Measurements from ENCODE around the gene FNDC3A.

FNDC3A gene

DNA sequence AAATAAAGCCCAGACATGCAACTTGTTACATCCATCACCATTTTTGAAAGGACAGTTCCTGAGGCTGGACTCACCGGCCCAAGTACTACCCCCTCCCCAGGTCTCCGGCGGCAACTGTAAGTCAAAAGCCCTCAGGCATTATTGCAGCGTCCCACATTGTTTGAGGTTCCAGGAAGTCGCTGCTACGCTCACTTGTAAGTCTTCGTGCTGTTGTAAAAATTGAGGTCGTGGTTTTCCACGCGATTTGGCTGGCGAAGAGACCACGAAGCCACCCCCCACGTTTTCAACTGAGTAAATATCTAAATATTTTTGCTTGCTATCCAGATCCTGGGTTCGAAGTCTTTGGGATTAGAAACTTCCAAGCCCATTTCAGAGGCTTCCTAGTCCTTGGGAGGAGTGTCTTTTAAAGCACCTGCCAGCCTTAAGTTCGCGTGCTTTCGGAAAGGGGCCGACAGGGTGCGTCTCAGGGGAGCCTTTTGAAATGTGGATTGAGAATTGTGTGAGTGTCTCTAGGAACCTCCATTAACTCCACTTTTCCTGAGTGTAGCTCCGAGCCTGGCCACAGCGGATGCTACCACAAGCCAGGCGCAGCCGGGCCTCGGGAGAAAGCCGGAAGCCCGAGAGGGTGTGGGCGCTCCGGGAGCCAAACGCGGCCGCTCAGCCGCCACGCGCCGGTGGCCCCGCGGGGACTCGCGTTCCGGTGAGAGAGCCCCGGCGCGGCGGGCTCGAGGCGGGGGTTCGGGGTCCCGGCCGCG, 434 bp upstream of the FNDC3A start:
- Histone ChIP-seq H3K4me2 (peak overlapping the region; percentile 63 to 90 (median 86)), H3K36me3 (peaks cover 0 to 8% (median 5%) of the 10 kb centered on the region in 11 experiments; a peak in 5 of 22 replicates), H3K4me1 (peaks cover 22 to 41% (median 37%) of the 10 kb centered on the region in 10 experiments), H4K20me1 (peaks cover 0 to 37% (median 30%) of the 10 kb centered on the region in 11 experiments; a peak in 13 of 22 replicates), H3K4me3 (peak overlapping the region; percentile 77 to 91 (median 86)), H3K27ac (peak overlapping the region; percentile 96 to 99 (median 98)), H3K27me3 (no peaks in the 10 kb centered on the region), H3K9me3 (replicated peaks in 1 of 11) (peaks cover 34 to 49% (median 43%) of the 10 kb centered on the region in 11 experiments), H3K9ac (peak overlapping the region; percentile 94 to 98 (median 97))
- no peak for TF ChIP-seq Cebpa-rat (IDR thresholded peaks at IDR 0.05)

DNA sequence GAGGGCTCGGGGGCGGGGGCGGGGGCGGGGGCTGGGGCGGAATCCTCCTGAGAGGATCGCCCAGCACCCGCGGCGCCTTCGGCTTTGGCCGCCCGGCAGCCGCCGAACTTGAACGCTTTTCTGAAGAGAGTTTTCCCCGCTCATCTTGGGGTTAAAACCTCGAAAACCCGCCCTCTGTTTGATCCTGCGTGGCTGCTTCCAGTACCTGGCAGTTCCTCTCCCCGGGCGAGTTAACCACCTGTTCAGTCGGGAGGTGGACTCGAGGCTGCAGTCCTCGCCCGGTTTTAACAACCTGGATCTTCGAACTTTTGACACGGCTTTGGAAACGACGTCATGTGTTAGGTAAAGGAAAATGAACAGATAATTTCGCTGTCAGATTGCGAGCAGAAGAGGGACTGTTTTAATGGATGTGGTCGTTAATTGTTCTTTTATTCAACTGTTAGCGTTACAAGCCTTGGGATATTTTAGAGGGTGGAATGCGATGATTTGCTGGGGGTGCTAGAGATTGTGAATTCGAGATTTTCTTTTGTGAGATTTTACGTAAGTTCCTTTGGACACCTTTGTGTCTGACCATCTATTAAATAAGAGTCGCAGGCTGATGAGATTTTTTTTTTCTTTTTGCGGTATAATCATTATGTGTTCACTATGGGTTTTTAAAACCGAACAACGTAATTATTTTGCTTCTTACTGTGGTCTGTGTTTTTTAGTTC, 1.0 kb downstream of the FNDC3A start:
- H3K4me1 ChIP-seq, result peaks cover 27 to 52% (median 47%) of the 10 kb centered on the region in 10 experiments
- H4K20me1 ChIP-seq, result peaks cover 0 to 50% (median 40%) of the 10 kb centered on the region in 11 experiments; a peak in 13 of 22 replicates
- H3K4me2 ChIP-seq, result peak overlapping the region; percentile 68 to 93 (median 85)
- no peaks in the 10 kb centered on the region for H3K27me3 ChIP-seq
- peak overlapping the region; percentile 94 to 98 (median 97) for H3K9ac ChIP-seq
- peak overlapping the region; percentile 77 to 91 (median 86) for H3K4me3 ChIP-seq
- H3K9me3 ChIP-seq (replicated peaks in 1 of 11), result peaks cover 30 to 35% (median 32%) of the 10 kb centered on the region in 11 experiments
- peaks cover 0 to 8% (median 5%) of the 10 kb centered on the region in 11 experiments; a peak in 5 of 22 replicates for H3K36me3 ChIP-seq
- no peak for TF ChIP-seq Cebpa-rat (IDR thresholded peaks at IDR 0.05)
- peak overlapping the region; percentile 96 to 99 (median 98) for H3K27ac ChIP-seq

DNA sequence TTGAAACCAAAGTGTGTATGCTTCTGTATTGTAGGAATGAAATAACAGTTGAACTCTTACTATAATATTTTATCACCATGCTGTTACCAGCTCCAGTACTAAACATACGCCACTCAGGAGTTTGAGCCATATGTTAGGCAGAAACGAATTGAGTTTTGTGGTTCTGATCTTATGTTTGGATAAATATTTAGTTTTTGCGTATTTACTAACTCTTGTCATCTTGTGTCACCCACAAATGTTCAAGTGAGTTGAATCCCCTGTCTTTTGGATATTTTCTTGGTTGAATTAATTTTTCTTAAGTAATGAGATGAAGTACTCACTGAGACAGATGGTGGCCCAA, 1.5 kb downstream of the FNDC3A start:
- no peaks in the 10 kb centered on the region for H3K27me3 ChIP-seq

DNA sequence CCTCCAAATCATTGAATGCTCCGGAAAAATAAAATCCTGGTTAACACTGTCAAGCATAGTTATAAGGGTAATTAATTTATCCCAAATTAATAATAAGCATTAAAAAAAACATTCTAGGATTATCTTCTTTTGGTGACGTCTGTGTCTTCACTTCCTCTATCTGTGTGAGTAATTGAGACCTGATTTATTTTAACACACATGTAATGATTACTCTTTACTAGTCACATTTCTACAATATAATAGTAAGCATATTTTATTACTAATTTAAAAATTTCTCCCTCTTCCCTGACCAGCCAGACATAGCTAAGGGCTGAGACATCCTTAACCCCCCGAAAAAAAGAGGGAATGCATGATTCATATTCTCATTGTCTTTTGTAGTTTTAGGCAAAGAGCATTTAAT, 2.3 kb downstream of the FNDC3A start:
- Histone ChIP-seq H3K4me1 (peaks cover 27 to 52% (median 47%) of the 10 kb centered on the region in 10 experiments), H4K20me1 (peaks cover 0 to 56% (median 43%) of the 10 kb centered on the region in 11 experiments; a peak in 13 of 22 replicates), H3K4me3 (peak overlapping the region; percentile 77 to 91 (median 86)), H3K27ac (peak overlapping the region in 9 of 11 experiments; percentile 96 to 99 (median 99); a peak in 15 of 22 replicates), H3K9ac (peak overlapping the region; percentile 94 to 98 (median 97); a peak in 21 of 22 replicates), H3K9me3 (replicated peaks in 1 of 11) (peaks cover 17 to 23% (median 19%) of the 10 kb centered on the region in 11 experiments), H3K4me2 (peak overlapping the region; percentile 68 to 93 (median 85)), H3K36me3 (peaks cover 0 to 13% (median 2%) of the 10 kb centered on the region in 11 experiments; a peak in 6 of 22 replicates), H3K27me3 (no peaks in the 10 kb centered on the region)
- TF ChIP-seq Cebpa-rat (IDR thresholded peaks at IDR 0.05), result no peak

More for the DNA sequence above, 1.5 kb downstream of the FNDC3A start:
- peaks cover 0 to 8% (median 5%) of the 10 kb centered on the region in 11 experiments; a peak in 6 of 22 replicates for H3K36me3 ChIP-seq
- H3K4me2 ChIP-seq, result peak overlapping the region; percentile 68 to 93 (median 85)
- peaks cover 0 to 51% (median 43%) of the 10 kb centered on the region in 11 experiments; a peak in 13 of 22 replicates for H4K20me1 ChIP-seq
- H3K27ac ChIP-seq, result peak overlapping the region; percentile 19 to 99 (median 98); a peak in 21 of 22 replicates
- peak overlapping the region; percentile 94 to 98 (median 97) for H3K9ac ChIP-seq
- peaks cover 27 to 52% (median 47%) of the 10 kb centered on the region in 10 experiments for H3K4me1 ChIP-seq
- no peak for TF ChIP-seq Cebpa-rat (IDR thresholded peaks at IDR 0.05)
- H3K4me3 ChIP-seq, result peak overlapping the region; percentile 77 to 91 (median 86)
- H3K9me3 ChIP-seq (replicated peaks in 1 of 11), result peaks cover 25 to 30% (median 26%) of the 10 kb centered on the region in 11 experiments

GRCh38 chr13:48978942-48979601, 3.4 kb downstream of the FNDC3A start:
- Histone ChIP-seq H3K9ac (peak overlapping the region in 9 of 11 experiments; percentile 15 to 59 (median 40); a peak in 11 of 22 replicates), H3K27me3 (no peaks in the 10 kb centered on the region), H3K9me3 (replicated peaks in 1 of 11) (peaks cover 6 to 17% (median 8%) of the 10 kb centered on the region in 11 experiments), H4K20me1 (peaks cover 0 to 56% (median 46%) of the 10 kb centered on the region in 11 experiments; a peak in 13 of 22 replicates), H3K27ac (peak overlapping the region in 10 of 11 experiments; percentile 43 to 99 (median 60); a peak in 20 of 22 replicates), H3K4me3 (peak overlapping the region in 5 of 10 experiments; percentile 2 to 88 (median 33); a peak in 6 of 20 replicates), H3K4me1 (peaks cover 27 to 52% (median 47%) of the 10 kb centered on the region in 10 experiments), H3K36me3 (peaks cover 0 to 12% (median 0%) of the 10 kb centered on the region in 11 experiments; a peak in 6 of 22 replicates), H3K4me2 (peak overlapping the region; percentile 68 to 93 (median 85))
- TF ChIP-seq Cebpa-rat (IDR thresholded peaks at IDR 0.05), result no peak

GRCh38 chr13:48979892-48980291, 4.2 kb downstream of the FNDC3A start:
- peak in 2 of 11 experiments; percentile 45 to 55; a peak in 2 of 22 replicates for TF ChIP-seq Cebpa-rat (IDR thresholded peaks at IDR 0.05)
- Histone ChIP-seq H3K9me3 (replicated peaks in 1 of 11) (peaks cover 0 to 15% (median 3%) of the 10 kb centered on the region in 11 experiments; a peak in 10 of 22 replicates), H4K20me1 (peaks cover 0 to 56% (median 46%) of the 10 kb centered on the region in 11 experiments; a peak in 13 of 22 replicates), H3K27ac (peak overlapping the region in 10 of 11 experiments; percentile 43 to 99 (median 60); a peak in 20 of 22 replicates), H3K4me2 (peak overlapping the region; percentile 68 to 93 (median 85)), H3K4me1 (peaks cover 27 to 48% (median 43%) of the 10 kb centered on the region in 10 experiments), H3K4me3 (peak overlapping the region in 4 of 10 experiments; percentile 2 to 82 (median 21); a peak in 4 of 20 replicates), H3K9ac (peak overlapping the region in 10 of 11 experiments; percentile 11 to 59 (median 40); a peak in 16 of 22 replicates), H3K36me3 (peaks cover 0 to 12% (median 0%) of the 10 kb centered on the region in 11 experiments; a peak in 5 of 22 replicates), H3K27me3 (no peaks in the 10 kb centered on the region)

- no peak overlapping the region for H3K4me3 ChIP-seq
These were observed 7.6 kb downstream of the FNDC3A start for GRCh38 chr13:48983331-48983730.

More at GRCh38 chr13:48983331-48983730, 7.6 kb downstream of the FNDC3A start:
- peaks cover 0 to 24% (median 14%) of the 10 kb centered on the region in 11 experiments; a peak in 17 of 22 replicates for H3K36me3 ChIP-seq
- peaks cover 23 to 33% (median 28%) of the 10 kb centered on the region in 10 experiments for H3K4me1 ChIP-seq
- peaks cover 10 to 33% (median 20%) of the 10 kb centered on the region in 11 experiments; a peak in 16 of 22 replicates for H3K9me3 ChIP-seq (replicated peaks in 1 of 11)
- no peak overlapping the region for H3K27ac ChIP-seq
- TF ChIP-seq Cebpa-rat (IDR thresholded peaks at IDR 0.05), result no peak
- peaks cover 0 to 50% (median 33%) of the 10 kb centered on the region in 11 experiments; a peak in 13 of 22 replicates for H4K20me1 ChIP-seq
- H3K27me3 ChIP-seq, result no peaks in the 10 kb centered on the region
- H3K9ac ChIP-seq, result no peak overlapping the region
- H3K4me2 ChIP-seq, result no peak overlapping the region
